ENCODE data around the gene FLYWCH2.
A peak's percentile ranks its signal among the peaks of the same experiment; 100 is the strongest.

The FLYWCH2 gene

DNA sequence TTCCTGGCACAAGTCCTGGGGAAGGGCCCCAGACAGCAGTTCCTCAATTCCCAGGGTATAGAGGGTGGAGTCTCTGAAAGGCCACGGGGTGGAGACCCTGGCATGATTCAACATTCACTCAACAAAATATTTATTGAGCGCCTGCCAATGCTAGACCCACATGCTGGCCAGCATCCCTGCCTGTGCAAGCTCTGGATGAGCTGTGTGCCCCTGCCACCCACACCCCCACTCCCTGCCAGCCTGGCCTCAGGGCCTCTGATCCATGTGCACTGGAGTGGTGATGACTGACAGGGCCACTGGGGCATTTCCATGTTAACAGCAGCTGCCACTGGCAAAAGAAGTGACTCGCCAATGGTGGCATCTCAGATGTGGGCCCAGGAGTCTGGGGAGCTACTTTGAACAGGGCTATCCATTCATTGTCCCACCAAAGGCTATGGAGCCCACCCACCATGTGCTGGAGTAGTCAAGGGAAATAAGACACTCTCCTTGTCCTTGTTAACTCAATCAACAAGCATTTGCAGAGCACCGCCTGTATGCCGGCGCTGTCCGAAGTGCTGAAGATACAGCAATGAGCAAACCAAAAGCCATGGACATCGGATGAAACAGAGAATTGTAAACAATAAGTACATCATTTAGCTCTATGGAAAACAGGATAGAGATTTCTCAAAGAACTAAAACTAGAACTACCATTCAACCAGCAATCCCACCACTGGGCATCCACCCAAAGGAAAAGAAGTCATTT is 22.0 kb upstream of the FLYWCH2 start:
- Histone ChIP-seq H3K36me3 (ENCODE audit: control insufficient read depth in 2 of 2, insufficient read depth in 1 of 2, low read length in 2 of 2) (no peaks in the 10 kb centered on the region), H3K27ac (ENCODE audit: extremely low read depth, low read depth, low read length) (no peak overlapping the region), H3K4me3 (ENCODE audit: low read depth, low read length) (no peak overlapping the region), H3K9me3 (ENCODE audit: control insufficient read depth, insufficient read depth, low read depth, low read length) (no peaks in the 10 kb centered on the region), H3K4me1 (ENCODE audit: control insufficient read depth, insufficient read depth, low read length) (no peaks in the 10 kb centered on the region)
- POLR2A ChIA-PET: no interaction called here
- CTCF ChIA-PET: interaction anchor here (0.6 to 0.7 kb wide), 2 partner anchors 47 to 104 kb away, joined by 3 to 4 read pairs; no protein-coding TSS in a partner anchor
- TF ChIP-seq ZNF792 (tag by site-specific recombination; IDR thresholded peaks at IDR 0.05) (0 out of 2 replicates have a peak, but pooled peaks have one; percentile 35), SETDB1 (IDR thresholded peaks at IDR 0.05; ENCODE audit: insufficient read length, low read length) (peak; percentile 36), ZNF558 (tag by site-specific recombination; IDR thresholded peaks at IDR 0.05) (no peak)
- TF ChIP-seq, protein P1, sequence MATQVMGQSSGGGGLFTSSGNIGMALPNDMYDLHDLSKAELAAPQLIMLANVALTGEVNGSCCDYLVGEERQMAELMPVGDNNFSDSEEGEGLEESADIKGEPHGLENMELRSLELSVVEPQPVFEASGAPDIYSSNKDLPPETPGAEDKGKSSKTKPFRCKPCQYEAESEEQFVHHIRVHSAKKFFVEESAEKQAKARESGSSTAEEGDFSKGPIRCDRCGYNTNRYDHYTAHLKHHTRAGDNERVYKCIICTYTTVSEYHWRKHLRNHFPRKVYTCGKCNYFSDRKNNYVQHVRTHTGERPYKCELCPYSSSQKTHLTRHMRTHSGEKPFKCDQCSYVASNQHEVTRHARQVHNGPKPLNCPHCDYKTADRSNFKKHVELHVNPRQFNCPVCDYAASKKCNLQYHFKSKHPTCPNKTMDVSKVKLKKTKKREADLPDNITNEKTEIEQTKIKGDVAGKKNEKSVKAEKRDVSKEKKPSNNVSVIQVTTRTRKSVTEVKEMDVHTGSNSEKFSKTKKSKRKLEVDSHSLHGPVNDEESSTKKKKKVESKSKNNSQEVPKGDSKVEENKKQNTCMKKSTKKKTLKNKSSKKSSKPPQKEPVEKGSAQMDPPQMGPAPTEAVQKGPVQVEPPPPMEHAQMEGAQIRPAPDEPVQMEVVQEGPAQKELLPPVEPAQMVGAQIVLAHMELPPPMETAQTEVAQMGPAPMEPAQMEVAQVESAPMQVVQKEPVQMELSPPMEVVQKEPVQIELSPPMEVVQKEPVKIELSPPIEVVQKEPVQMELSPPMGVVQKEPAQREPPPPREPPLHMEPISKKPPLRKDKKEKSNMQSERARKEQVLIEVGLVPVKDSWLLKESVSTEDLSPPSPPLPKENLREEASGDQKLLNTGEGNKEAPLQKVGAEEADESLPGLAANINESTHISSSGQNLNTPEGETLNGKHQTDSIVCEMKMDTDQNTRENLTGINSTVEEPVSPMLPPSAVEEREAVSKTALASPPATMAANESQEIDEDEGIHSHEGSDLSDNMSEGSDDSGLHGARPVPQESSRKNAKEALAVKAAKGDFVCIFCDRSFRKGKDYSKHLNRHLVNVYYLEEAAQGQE (tag by site-specific recombination; IDR thresholded peaks at IDR 0.05): peak; percentile 97

DNA sequence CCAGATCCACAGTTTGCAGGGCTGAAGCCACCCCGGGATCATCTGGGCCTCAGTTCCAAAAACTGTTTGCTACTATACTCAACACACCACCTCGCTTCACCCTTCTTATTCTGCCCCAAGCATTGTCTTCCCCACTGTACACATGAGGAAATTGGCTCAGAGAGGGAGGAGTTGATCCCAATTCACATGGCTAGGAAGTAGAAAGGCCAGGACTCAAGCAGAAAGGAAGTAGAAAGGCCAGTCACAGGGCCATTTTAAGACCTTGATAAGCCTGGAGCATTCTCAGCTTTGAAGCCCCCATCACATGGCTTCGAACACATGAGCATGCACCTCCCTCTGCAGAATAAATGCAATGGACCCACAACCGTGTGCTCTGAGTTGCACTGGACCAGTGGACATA is 17.4 kb upstream of the FLYWCH2 start:
- no peak for TF ChIP-seq ZNF654 (tag by site-specific recombination; IDR thresholded peaks at IDR 0.05; ENCODE audit: low read depth)
- TF ChIP-seq, protein P2, sequence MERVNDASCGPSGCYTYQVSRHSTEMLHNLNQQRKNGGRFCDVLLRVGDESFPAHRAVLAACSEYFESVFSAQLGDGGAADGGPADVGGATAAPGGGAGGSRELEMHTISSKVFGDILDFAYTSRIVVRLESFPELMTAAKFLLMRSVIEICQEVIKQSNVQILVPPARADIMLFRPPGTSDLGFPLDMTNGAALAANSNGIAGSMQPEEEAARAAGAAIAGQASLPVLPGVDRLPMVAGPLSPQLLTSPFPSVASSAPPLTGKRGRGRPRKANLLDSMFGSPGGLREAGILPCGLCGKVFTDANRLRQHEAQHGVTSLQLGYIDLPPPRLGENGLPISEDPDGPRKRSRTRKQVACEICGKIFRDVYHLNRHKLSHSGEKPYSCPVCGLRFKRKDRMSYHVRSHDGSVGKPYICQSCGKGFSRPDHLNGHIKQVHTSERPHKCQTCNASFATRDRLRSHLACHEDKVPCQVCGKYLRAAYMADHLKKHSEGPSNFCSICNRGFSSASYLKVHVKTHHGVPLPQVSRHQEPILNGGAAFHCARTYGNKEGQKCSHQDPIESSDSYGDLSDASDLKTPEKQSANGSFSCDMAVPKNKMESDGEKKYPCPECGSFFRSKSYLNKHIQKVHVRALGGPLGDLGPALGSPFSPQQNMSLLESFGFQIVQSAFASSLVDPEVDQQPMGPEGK (tag by site-specific recombination; IDR thresholded peaks at IDR 0.05): no peak
- no peak for TF ChIP-seq ZBTB21 (tag by site-specific recombination; IDR thresholded peaks at IDR 0.05)
- TF ChIP-seq HOXA7 (CRISPR knock-in tag; IDR thresholded peaks at IDR 0.05; ENCODE audit: borderline replicate concordance): no peak
- TF ChIP-seq TCF7L2 (IDR thresholded peaks at IDR 0.05; ENCODE audit: borderline replicate concordance, low read depth, low read length): no peak
- no peak for TF ChIP-seq HOXD13 (CRISPR knock-in tag; IDR thresholded peaks at IDR 0.05; ENCODE audit: borderline replicate concordance)
- no peak for TF ChIP-seq ZNF266 (tag by site-specific recombination; IDR thresholded peaks at IDR 0.05; ENCODE audit: low read depth)
- no peak for TF ChIP-seq ZNF211 (tag by site-specific recombination; IDR thresholded peaks at IDR 0.05; ENCODE audit: low read depth)
- TF ChIP-seq, protein P3, sequence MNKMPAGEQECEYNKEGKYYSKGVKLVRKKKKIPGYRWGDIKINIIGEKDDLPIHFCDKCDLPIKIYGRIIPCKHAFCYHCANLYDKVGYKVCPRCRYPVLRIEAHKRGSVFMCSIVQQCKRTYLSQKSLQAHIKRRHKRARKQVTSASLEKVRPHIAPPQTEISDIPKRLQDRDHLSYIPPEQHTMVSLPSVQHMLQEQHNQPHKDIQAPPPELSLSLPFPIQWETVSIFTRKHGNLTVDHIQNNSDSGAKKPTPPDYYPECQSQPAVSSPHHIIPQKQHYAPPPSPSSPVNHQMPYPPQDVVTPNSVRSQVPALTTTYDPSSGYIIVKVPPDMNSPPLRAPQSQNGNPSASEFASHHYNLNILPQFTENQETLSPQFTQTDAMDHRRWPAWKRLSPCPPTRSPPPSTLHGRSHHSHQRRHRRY (tag by site-specific recombination; IDR thresholded peaks at IDR 0.05): no peak
- no peak for TF ChIP-seq ZIC2 (tag by site-specific recombination; IDR thresholded peaks at IDR 0.05)
- no peak for TF ChIP-seq ZNF791 (tag by site-specific recombination; IDR thresholded peaks at IDR 0.05)
- TF ChIP-seq, protein P4, sequence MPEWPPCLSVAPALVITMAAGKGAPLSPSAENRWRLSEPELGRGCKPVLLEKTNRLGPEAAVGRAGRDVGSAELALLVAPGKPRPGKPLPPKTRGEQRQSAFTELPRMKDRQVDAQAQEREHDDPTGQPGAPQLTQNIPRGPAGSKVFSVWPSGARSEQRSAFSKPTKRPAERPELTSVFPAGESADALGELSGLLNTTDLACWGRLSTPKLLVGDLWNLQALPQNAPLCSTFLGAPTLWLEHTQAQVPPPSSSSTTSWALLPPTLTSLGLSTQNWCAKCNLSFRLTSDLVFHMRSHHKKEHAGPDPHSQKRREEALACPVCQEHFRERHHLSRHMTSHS (tag by site-specific recombination; IDR thresholded peaks at IDR 0.05): no peak
- TF ChIP-seq ZNF707 (tag by site-specific recombination; IDR thresholded peaks at IDR 0.05): no peak
- TF ChIP-seq ZNF792 (tag by site-specific recombination; IDR thresholded peaks at IDR 0.05): no peak
- TF ChIP-seq ZNF600 (tag by site-specific recombination; IDR thresholded peaks at IDR 0.05): no peak
- TF ChIP-seq SALL2 (tag by site-specific recombination; IDR thresholded peaks at IDR 0.05; ENCODE audit: borderline replicate concordance): no peak
- TF ChIP-seq, protein P5, sequence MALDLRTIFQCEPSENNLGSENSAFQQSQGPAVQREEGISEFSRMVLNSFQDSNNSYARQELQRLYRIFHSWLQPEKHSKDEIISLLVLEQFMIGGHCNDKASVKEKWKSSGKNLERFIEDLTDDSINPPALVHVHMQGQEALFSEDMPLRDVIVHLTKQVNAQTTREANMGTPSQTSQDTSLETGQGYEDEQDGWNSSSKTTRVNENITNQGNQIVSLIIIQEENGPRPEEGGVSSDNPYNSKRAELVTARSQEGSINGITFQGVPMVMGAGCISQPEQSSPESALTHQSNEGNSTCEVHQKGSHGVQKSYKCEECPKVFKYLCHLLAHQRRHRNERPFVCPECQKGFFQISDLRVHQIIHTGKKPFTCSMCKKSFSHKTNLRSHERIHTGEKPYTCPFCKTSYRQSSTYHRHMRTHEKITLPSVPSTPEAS (tag by site-specific recombination; IDR thresholded peaks at IDR 0.05): no peak
- TF ChIP-seq ZNF830 (tag by site-specific recombination; IDR thresholded peaks at IDR 0.05; ENCODE audit: low read depth): no peak
- POLR2A ChIA-PET: no interaction called here
- Histone ChIP-seq H3K27ac (ENCODE audit: extremely low read depth, low read depth, low read length) (no peak overlapping the region), H3K4me1 (ENCODE audit: control insufficient read depth, insufficient read depth, low read length) (no peaks in the 10 kb centered on the region), H3K4me3 (ENCODE audit: low read depth, low read length) (no peak overlapping the region), H3K9me3 (ENCODE audit: control insufficient read depth, insufficient read depth, low read depth, low read length) (no peaks in the 10 kb centered on the region), H3K36me3 (ENCODE audit: control insufficient read depth in 2 of 2, insufficient read depth in 1 of 2, low read length in 2 of 2) (no peaks in the 10 kb centered on the region)
- CTCF ChIA-PET: interaction anchor here (0.6 to 4.0 kb wide), 3 partner anchors 22 to 1503 kb away, joined by 3 to 16 read pairs (median 4); no protein-coding TSS in a partner anchor

Measured in HEK293 (cell line).